NK-92 treated with Interleukin-12 subunit alpha and Interleukin-12 subunit beta, amount 100 ng/mL, for 24 hours (cell line): ENCODE data around the gene SKOR2.

Experiments
- DNase-seq: peaks from one replicate; lab custom pipeline; 2025; lab: John Stamatoyannopoulos, UW

SKOR2 gene

GRCh38 chr18:47251289-47252120 is at the start of gene SKOR2:
Gene SKOR2, minus strand, starts transcription at chr18:47251660. Its CDS starts 2,477 bp downstream, at chr18:47249183.
- DNase-seq = no peak

GRCh38 chr18:47296462-47296861 is 45.0 kb upstream of the SKOR2 start:
- DNase-seq = no peak

- DNase-seq = no peak
These were observed 43.3 kb upstream of the SKOR2 start for GRCh38 chr18:47294801-47295200.

- no peak for DNase-seq
These were observed 37.3 kb upstream of the SKOR2 start for GRCh38 chr18:47288741-47289140.

GRCh38 chr18:47287911-47288585 is 36.6 kb upstream of the SKOR2 start:
- DNase-seq = no peak

GRCh38 chr18:47286776-47287410 is 35.4 kb upstream of the SKOR2 start:
- DNase-seq = no peak

- no peak for DNase-seq
These were observed 34.0 kb upstream of the SKOR2 start for GRCh38 chr18:47285456-47285855.

GRCh38 chr18:47284721-47285395 is 33.4 kb upstream of the SKOR2 start:
- no peak for DNase-seq

GRCh38 chr18:47283476-47283875 is 32.0 kb upstream of the SKOR2 start:
- DNase-seq = no peak

- DNase-seq = no peak
These were observed 28.7 kb upstream of the SKOR2 start for GRCh38 chr18:47280121-47280520.

GRCh38 chr18:47274961-47275360 is 23.5 kb upstream of the SKOR2 start:
- no peak for DNase-seq

GRCh38 chr18:47265197-47265596 is 13.7 kb upstream of the SKOR2 start:
- no peak for DNase-seq

GRCh38 chr18:47264308-47264700 is 12.8 kb upstream of the SKOR2 start:
- DNase-seq = no peak

GRCh38 chr18:47263430-47264307 is 12.2 kb upstream of the SKOR2 start:
- DNase-seq = no peak

GRCh38 chr18:47263150-47263429 is 11.6 kb upstream of the SKOR2 start:
- DNase-seq = no peak

- no peak for DNase-seq
These were observed 11.1 kb upstream of the SKOR2 start for GRCh38 chr18:47262301-47263149.

- no peak for DNase-seq
These were observed 10.4 kb upstream of the SKOR2 start for GRCh38 chr18:47261902-47262300.

GRCh38 chr18:47260924-47261701 is 9.7 kb upstream of the SKOR2 start:
- no peak for DNase-seq

- DNase-seq = no peak
These were observed 8.9 kb upstream of the SKOR2 start for GRCh38 chr18:47260120-47260923.
